Mucosa of descending colon (tissue), 3 donors: Measurements from ENCODE around the gene NUB1. TPM values are rescaled to one million over a fixed set of nuclear protein-coding genes. Genes with fewer than 3 reads are reported as not detected.
A peak's percentile ranks its signal among the peaks of the same experiment; 100 is the strongest.

ENCODE experiments used
- ATAC-seq: fragments of 200-7000 bp; cut with Tn5 transposase; one replicate; pipeline ENCODE4 v1.9.1; 2020; ENCODE audit warnings: mild to moderate bottlenecking, moderate library complexity
- DNase-seq, 3 donors: peaks; one replicate each; pipeline ENCODE4 v3.0.0-alpha.2; 2020
- H3K36me3 ChIP-seq: fragments of 200-600 bp; one replicate; pipeline ENCODE4 v1.8.0; 2021; ENCODE audit warnings: low read depth, mild to moderate bottlenecking
- H3K4me1 ChIP-seq: fragments of 200-600 bp; one replicate; pipeline ENCODE4 v1.8.0; 2021; ENCODE audit warnings: low read depth, mild to moderate bottlenecking
- H3K4me3 ChIP-seq: fragments of 200-600 bp; one replicate; pipeline ENCODE4 v1.8.0; 2021; ENCODE audit warnings: mild to moderate bottlenecking
- H3K9me3 ChIP-seq: fragments of 200-600 bp; one replicate; pipeline ENCODE4 v1.8.0; 2021; ENCODE audit warnings: mild to moderate bottlenecking
- CTCF ChIP-seq: fragments of 200-600 bp; IDR thresholded peaks from one replicate; pipeline ENCODE4 v1.8.0; 2022; ENCODE audit warnings: antibody characterized with exemption, mild to moderate bottlenecking
- intact Hi-C, 2 donors: fragments of 100-400 bp; cut with DNase I in 1 of 2; cut with micrococcal nuclease in 1 of 2; formaldehyde crosslinking; loops; one replicate each; pipeline versions ENCODE4 v1.11.0 to v1.11.1; 2022; cut with DNase I, micrococcal nuclease
- total RNA-seq, 3 donors: library from RNA; stranded (reverse); fragmentation: NEBNext Ultra II Directional in 2 of 3; extraction: Animal tissue kit (Norgen Biotek cat#: 25700) in 2 of 3; gene quantifications; one replicate each; pipeline versions ENCODE4 v1.2.1 to v1.2.4, GENCODE V29; 2021 to 2023
- donor health status: DM: no; HTN: no; CAD: no; lungs with moderate emphysema.
- donor health status: DM: no; HTN: no; CAD: no.
- donor health status: DM: no; HTN: yes; CAD: no.

The NUB1 gene
- total RNA-seq, 3 donors from 2014 or later = 66.2 to 77.5 (median 76.9) TPM

GRCh38 chr7:151390598-151391357 is 49.2 kb downstream of the NUB1 start:
- intact Hi-C loops = no loop called here
- H3K4me3 ChIP-seq = no peak overlapping the region

GRCh38 chr7:151391358-151391730 is 49.7 kb downstream of the NUB1 start:
- Histone ChIP-seq H3K4me3 (no peak overlapping the region), H3K9me3 (no peaks in the 10 kb centered on the region), H3K4me1 (no peaks in the 10 kb centered on the region), H3K36me3 (no peaks in the 10 kb centered on the region)
- peak in 1 of 3 donors; percentile 3 for DNase-seq
- ATAC-seq = no peak
- TF ChIP-seq CTCF = no peak
- intact Hi-C loops = no loop called here

More at GRCh38 chr7:151390598-151391357, 49.2 kb downstream of the NUB1 start:
- ATAC-seq (no peak), DNase-seq (no peak)
- no peak for TF ChIP-seq CTCF
- Histone ChIP-seq H3K36me3 (no peaks in the 10 kb centered on the region), H3K4me1 (no peaks in the 10 kb centered on the region), H3K9me3 (no peaks in the 10 kb centered on the region)

GRCh38 chr7:151392002-151392401 is 50.4 kb downstream of the NUB1 start:
- no peak for ATAC-seq
- Histone ChIP-seq H3K4me3 (no peak overlapping the region), H3K4me1 (no peaks in the 10 kb centered on the region), H3K9me3 (no peaks in the 10 kb centered on the region), H3K36me3 (no peaks in the 10 kb centered on the region)
- intact Hi-C loops = no loop called here
- TF ChIP-seq CTCF = no peak
- peak in 2 of 3 donors; percentile 7 to 48 for DNase-seq

GRCh38 chr7:151392426-151392825 is 50.8 kb downstream of the NUB1 start:
- Histone ChIP-seq H3K4me1 (no peaks in the 10 kb centered on the region), H3K9me3 (no peaks in the 10 kb centered on the region), H3K36me3 (no peaks in the 10 kb centered on the region), H3K4me3 (no peak overlapping the region)
- DNase-seq (peak in 2 of 3 donors; percentile 7 to 36), ATAC-seq (no peak)
- intact Hi-C loops = no loop called here
- no peak for TF ChIP-seq CTCF

- ATAC-seq (no peak), DNase-seq (peak in 1 of 3 donors; percentile 9)
- no peaks in the 10 kb centered on the region for H3K36me3 ChIP-seq
- intact Hi-C loops = no loop called here
- H3K9me3 ChIP-seq = no peaks in the 10 kb centered on the region
- no peak overlapping the region for H3K4me3 ChIP-seq
- no peak for TF ChIP-seq CTCF
- H3K4me1 ChIP-seq = no peaks in the 10 kb centered on the region
Observed at GRCh38 chr7:151393031-151393977, 51.7 kb downstream of the NUB1 start.
